OCI-LY7 (cell line): Measurements from ENCODE around the gene KLK8. TPM values are rescaled to one million over a fixed set of nuclear protein-coding genes. Genes with fewer than 3 reads are reported as not detected.

Experiments
- BruUV-seq: library from RNA; stranded (reverse); fragments of 400-500 nt; replicated peaks from 2 replicates; lab custom pipeline; 2021; lab: Mats Ljungman, UMichigan
- CTCF ChIA-PET: fragments of 300-600 bp; sonication (Branson Sonifier 250); formaldehyde crosslinking; loops from one replicate; lab custom pipeline; 2022; ENCODE audit warnings: antibody characterized with exemption; ENCODE audit not compliant: unreplicated experiment; lab: Charles Lee
- POLR2A ChIA-PET: fragments of 300-600 bp; sonication (Branson Sonifier 250); formaldehyde crosslinking; loops from one replicate; lab custom pipeline; 2022; ENCODE audit warnings: antibody characterized with exemption; lab: Charles Lee
- DNase-seq: peaks from one replicate; pipeline ENCODE4 v3.0.0-alpha.2; 2015; ENCODE audit warnings: low spot score
- H2AFZ ChIP-seq: fragments of 200-600 bp; sonication (generic), shearing (Covaris generic); 2 replicates; pipeline ENCODE4 v1.6.1; 2014; ENCODE audit warnings: mild to moderate bottlenecking, antibody characterized with exemption, low read length, moderate library complexity
- H3K27ac ChIP-seq: fragments of 200-600 bp; sonication (generic); 2 replicates; pipeline ENCODE4 v1.5.1; 2014; ENCODE audit warnings: mixed run types, low read depth, mild to moderate bottlenecking, moderate library complexity, low read length, inconsistent platforms; ENCODE audit not compliant: poor library complexity, severe bottlenecking
- H3K36me3 ChIP-seq: fragments of 200-600 bp; sonication (generic); 2 replicates; pipeline ENCODE4 v1.6.1; 2014; ENCODE audit warnings: mild to moderate bottlenecking, antibody characterized with exemption, low read length, moderate library complexity, mixed read lengths; ENCODE audit not compliant: insufficient read depth
- H3K4me1 ChIP-seq: fragments of 200-600 bp; sonication (generic); 2 replicates; pipeline ENCODE4 v1.5.1; 2014; ENCODE audit warnings: mild to moderate bottlenecking, low read length; ENCODE audit not compliant: insufficient read depth, poor library complexity, severe bottlenecking
- H3K4me2 ChIP-seq: fragments of 200-600 bp; sonication (generic); 2 replicates; pipeline ENCODE4 v1.6.1; 2014; ENCODE audit warnings: mild to moderate bottlenecking, low read length
- H3K4me3 ChIP-seq: fragments of 200-600 bp; sonication (generic); 2 replicates; pipeline ENCODE4 v1.5.1; 2014; ENCODE audit warnings: mild to moderate bottlenecking, low read depth, low read length; ENCODE audit not compliant: poor library complexity, severe bottlenecking
- H3K79me2 ChIP-seq: fragments of 200-600 bp; sonication (generic); 2 replicates; pipeline ENCODE4 v1.6.1; 2016; ENCODE audit warnings: low read depth, mild to moderate bottlenecking, low read length, moderate library complexity, mixed read lengths; ENCODE audit not compliant: insufficient read depth
- H3K9me2 ChIP-seq: fragments of 200-600 bp; sonication (generic); 2 replicates; pipeline ENCODE4 v1.6.1; 2016; ENCODE audit warnings: mild to moderate bottlenecking, low read length, mixed read lengths; ENCODE audit not compliant: insufficient read depth
- H3K9me3 ChIP-seq: fragments of 200-600 bp; sonication (generic); 2 replicates; pipeline ENCODE4 v1.6.1; 2014; ENCODE audit warnings: mild to moderate bottlenecking, mixed run types, low read length, mixed read lengths
- H4K20me1 ChIP-seq: fragments of 200-600 bp; sonication (generic); 2 replicates; pipeline ENCODE4 v1.6.1; 2014; ENCODE audit warnings: mild to moderate bottlenecking, antibody characterized with exemption, low read length, moderate library complexity, mixed read lengths; ENCODE audit not compliant: insufficient read depth
- CTCF ChIP-seq: fragments of 200-600 bp; sonication (generic); conservative IDR thresholded peaks from 2 replicates; pipeline ENCODE4 v1.5.1; 2014; ENCODE audit warnings: mild to moderate bottlenecking, antibody characterized with exemption, low read length, moderate library complexity, mixed read lengths
- EZH2phosphoT487 ChIP-seq: fragments of 200-600 bp; sonication (generic); IDR thresholded peaks from 2 replicates; pipeline ENCODE4 v1.6.1; 2018; ENCODE audit warnings: low read depth, borderline replicate concordance, mild to moderate bottlenecking, mixed run types, antibody characterized with exemption, low read length, moderate library complexity, mixed read lengths
- intact Hi-C: fragments of 100-400 bp; cut with micrococcal nuclease; formaldehyde crosslinking; loops from one replicate; pipeline ENCODE4 v1.10.0; 2022; ENCODE audit not compliant: unreplicated experiment
- total RNA-seq, 2 experiments: library from RNA; depleted of rRNA in 1 of 2; stranded (reverse); fragments of >200 nt in 1 of 2; shearing (Covaris generic) in 1 of 2; gene quantifications; 2 replicates each; pipeline ENCODE4 v1.2.3, GENCODE V29; 2014 to 2022

The KLK8 gene
- total RNA-seq, 2 experiments from 2014 or later, result not detected

- Histone ChIP-seq H2AFZ (no peak overlapping the region), H4K20me1 (no peaks in the 10 kb centered on the region), H3K4me3 (no peak overlapping the region), H3K36me3 (no peaks in the 10 kb centered on the region), H3K4me1 (no peaks in the 10 kb centered on the region), H3K79me2 (no peaks in the 10 kb centered on the region), H3K4me2 (no peak overlapping the region), H3K9me3 (no peaks in the 10 kb centered on the region), H3K9me2 (no peaks in the 10 kb centered on the region), H3K27ac (no peak overlapping the region)
- intact Hi-C loops, result no loop called here
- no peak for TF ChIP-seq EZH2phosphoT487
- TF ChIP-seq CTCF, result no peak
- DNase-seq, result no peak
- no TSS peak for BruUV-seq
- ChIA-PET CTCF (no interaction called here), POLR2A (no interaction called here)
These were observed 11.3 kb upstream of the KLK8 start for GRCh38 chr19:51012661-51013190.

DNA sequence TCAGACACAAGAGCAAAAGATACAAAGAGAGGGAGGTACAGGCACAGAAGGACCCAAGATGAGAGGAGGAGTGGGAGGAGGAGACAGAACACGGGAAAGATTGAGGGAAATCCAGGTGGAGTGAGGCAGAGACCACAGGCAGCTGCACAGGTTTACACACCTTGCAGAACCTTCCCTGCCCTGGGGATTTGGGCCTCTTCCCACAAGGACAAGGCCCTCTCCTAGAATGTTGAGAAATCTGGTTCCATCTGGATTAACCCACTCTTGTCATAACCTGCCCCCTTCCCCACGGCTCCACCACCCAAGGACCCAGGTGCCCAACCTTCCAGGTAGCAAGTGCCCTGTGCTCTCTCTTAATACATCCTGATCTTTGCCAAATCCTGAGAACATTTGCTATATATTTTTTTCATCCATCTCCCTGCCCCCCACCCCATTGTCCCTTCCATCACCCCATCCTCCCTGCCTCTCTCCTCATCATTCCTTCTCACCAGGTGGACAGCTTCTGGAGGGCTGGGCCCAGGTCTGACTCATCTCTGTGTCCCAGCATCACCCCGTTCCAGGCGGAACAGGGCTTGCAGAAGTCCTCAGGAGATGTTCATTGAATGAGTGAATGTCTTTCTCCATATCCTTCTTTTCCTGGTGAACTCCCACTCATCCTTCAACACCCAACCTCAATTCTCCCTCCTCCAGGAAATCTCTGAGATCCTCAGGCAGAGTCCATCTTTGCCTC is 8.8 kb upstream of the KLK8 start:
- no peak overlapping the region for H3K4me2 ChIP-seq
- TF ChIP-seq CTCF (no peak), EZH2phosphoT487 (no peak)

More for the DNA sequence above, 8.8 kb upstream of the KLK8 start:
- H3K9me3 ChIP-seq, result no peaks in the 10 kb centered on the region
- no peaks in the 10 kb centered on the region for H3K79me2 ChIP-seq
- H3K9me2 ChIP-seq, result no peaks in the 10 kb centered on the region
- POLR2A ChIA-PET, result no interaction called here
- no peak for DNase-seq
- no peaks in the 10 kb centered on the region for H4K20me1 ChIP-seq
- H3K4me3 ChIP-seq, result no peak overlapping the region
- CTCF ChIA-PET, result no interaction called here
- no peaks in the 10 kb centered on the region for H3K4me1 ChIP-seq
- BruUV-seq, result no TSS peak
- no peaks in the 10 kb centered on the region for H3K36me3 ChIP-seq
- no peak overlapping the region for H3K27ac ChIP-seq
- intact Hi-C loops, result no loop called here
- no peak overlapping the region for H2AFZ ChIP-seq
